HCT116 (cell line): ENCODE measurements around the gene PKN1. TPM values are rescaled to one million over a fixed set of nuclear protein-coding genes. Genes with fewer than 3 reads are reported as not detected.

Source experiments
- ATAC-seq: fragments of 200-7000 bp; cut with Tn5 transposase; 2 replicates; pipeline ENCODE4 v1.9.1; 2020; ENCODE audit warnings: mild to moderate bottlenecking, moderate library complexity
- BruUV-seq: library from RNA; stranded (reverse); fragments of 400-500 nt; replicated peaks from 2 replicates; lab custom pipeline; 2021; lab: Mats Ljungman, UMichigan
- CTCF ChIA-PET: fragments of 300-600 bp; sonication (Branson Sonifier 250); formaldehyde crosslinking; loops from one replicate; lab custom pipeline; 2021; ENCODE audit warnings: antibody characterized with exemption; lab: Charles Lee
- POLR2A ChIA-PET: fragments of 300-600, 350-600 bp; sonication (Branson Sonifier 250); formaldehyde crosslinking; loops from one replicate; lab custom pipeline; 2021; ENCODE audit warnings: antibody characterized with exemption; lab: Charles Lee
- RAD21 ChIA-PET, 2 experiments: fragments of 300-600 bp; sonication (Branson Sonifier 250); formaldehyde crosslinking; loops; one replicate each; lab custom pipeline; 2023; ENCODE audit warnings: low total read pairs in 2 of 2; ENCODE audit not compliant: uncharacterized antibody in 2 of 2, unreplicated experiment in 2 of 2, low non-redundant PET in 1 of 2; lab: Charles Lee
- DNase-seq: peaks from one replicate; pipeline ENCODE4 v3.0.0-alpha.2; 2010; ENCODE audit warnings: low read depth, low spot score
- H2AFZ ChIP-seq: fragments of 200-600 bp; shearing (Covaris generic), sonication (generic); 2 replicates; pipeline ENCODE4 v1.6.1; 2017; ENCODE audit warnings: low read depth, mixed run types, mixed read lengths, antibody characterized with exemption, low read length; ENCODE audit not compliant: poor library complexity, severe bottlenecking
- H3K27ac ChIP-seq: 2 replicates; pipeline ENCODE4 v1.5.1; 2012; ENCODE audit warnings: low read depth, low read length
- H3K27me3 ChIP-seq: fragments of 200-600 bp; sonication (generic); 2 replicates; pipeline ENCODE4 v1.6.1; 2016; ENCODE audit warnings: mixed run types, low read length, mixed read lengths; ENCODE audit not compliant: insufficient read depth
- H3K36me3 ChIP-seq, 2 experiments: fragments of 200-500 bp in 1 of 2; fragments of 200-600 bp in 1 of 2; sonication (Bioruptor generic) in 1 of 2; sonication (generic) in 1 of 2; 2 replicates each; pipeline versions ENCODE4 v1.5.1 to v1.6.1; 2014 to 2016; ENCODE audit warnings: low read length in 2 of 2, inconsistent platforms in 1 of 2, mixed read lengths in 1 of 2, mixed run types in 1 of 2; ENCODE audit not compliant: insufficient read depth in 2 of 2, control insufficient read depth in 1 of 2
- H3K4me1 ChIP-seq, 2 experiments: fragments of 200-600 bp in 1 of 2; sonication (generic) in 1 of 2; 2 replicates each; pipeline versions ENCODE4 v1.5.1 to v1.6.1; 2012 to 2017; ENCODE audit warnings: low read length in 2 of 2, inconsistent platforms in 1 of 2, mild to moderate bottlenecking in 1 of 2, mixed read lengths in 1 of 2, mixed run types in 1 of 2, moderate library complexity in 1 of 2; ENCODE audit not compliant: insufficient read depth in 2 of 2, control insufficient read depth in 1 of 2
- H3K4me2 ChIP-seq: fragments of 200-600 bp; sonication (generic); 2 replicates; pipeline ENCODE4 v1.6.1; 2017; ENCODE audit warnings: mixed run types, low read length, mixed read lengths
- H3K4me3 ChIP-seq, 2 experiments: fragments of 200-600 bp in 1 of 2; sonication (generic) in 1 of 2; replicated peaks in 1 of 2; 2 replicates each; pipeline ENCODE4 v1.5.1; 2011 to 2016; ENCODE audit warnings: low read length in 2 of 2, control low read depth in 1 of 2, low read depth in 1 of 2, mild to moderate bottlenecking in 1 of 2, mixed read lengths in 1 of 2, mixed run types in 1 of 2
- H3K79me2 ChIP-seq: fragments of 200-600 bp; sonication (generic); 2 replicates; pipeline ENCODE4 v1.6.1; 2017; ENCODE audit warnings: mild to moderate bottlenecking, mixed run types, low read length, moderate library complexity, mixed read lengths; ENCODE audit not compliant: insufficient read depth
- H3K9ac ChIP-seq: fragments of 200-600 bp; sonication (generic); 2 replicates; pipeline ENCODE4 v1.6.1; 2016; ENCODE audit warnings: low read length, mixed read lengths
- H3K9me2 ChIP-seq: fragments of 200-600 bp; sonication (generic), shearing (Covaris generic); 2 replicates; pipeline ENCODE4 v1.6.1; 2017; ENCODE audit warnings: mixed run types, mild to moderate bottlenecking, moderate library complexity; ENCODE audit not compliant: insufficient read depth
- H3K9me3 ChIP-seq, 2 experiments: fragments of 200-500 bp in 1 of 2; fragments of 200-600 bp in 1 of 2; sonication (Bioruptor generic) in 1 of 2; sonication (generic) in 1 of 2; 2 replicates each; pipeline ENCODE4 v1.6.1; 2014 to 2017; ENCODE audit warnings: low read length in 2 of 2, mixed read lengths in 2 of 2, inconsistent platforms in 1 of 2, low read depth in 1 of 2, mild to moderate bottlenecking in 1 of 2, mixed run types in 1 of 2, moderate library complexity in 1 of 2; ENCODE audit not compliant: control insufficient read depth in 1 of 2, insufficient read depth in 1 of 2
- H4K20me1 ChIP-seq: fragments of 200-600 bp; sonication (generic), shearing (Covaris generic); 2 replicates; pipeline ENCODE4 v1.6.1; 2017; ENCODE audit warnings: mixed run types, mild to moderate bottlenecking, moderate library complexity; ENCODE audit not compliant: insufficient read depth
- ATF3 ChIP-seq: IDR thresholded peaks from 2 replicates; pipeline ENCODE4 v1.6.1; 2012
- CTCF ChIP-seq, 3 experiments: fragments of 200-600 bp in 1 of 3; sonication (generic) in 1 of 3; IDR thresholded peaks in 2 of 3; conservative IDR thresholded peaks in 1 of 3; 2 replicates each; pipeline ENCODE4 v1.5.1; 2012 to 2017; ENCODE audit warnings: low read depth in 2 of 3, low read length in 2 of 3, antibody characterized with exemption in 1 of 3, borderline replicate concordance in 1 of 3, control low read depth in 1 of 3, mild to moderate bottlenecking in 1 of 3, mixed read lengths in 1 of 3, mixed run types in 1 of 3, moderate library complexity in 1 of 3; ENCODE audit not compliant: insufficient read depth in 1 of 3
- EZH2 ChIP-seq: fragments of 200-600 bp; sonication (generic); IDR thresholded peaks from 2 replicates; pipeline ENCODE4 v1.6.1; 2017; ENCODE audit warnings: antibody characterized with exemption, mixed run types
- EZH2phosphoT487 ChIP-seq: fragments of 200-600 bp; IDR thresholded peaks from 2 replicates; pipeline ENCODE4 v1.6.1; 2018; ENCODE audit warnings: antibody characterized with exemption, borderline replicate concordance
- JUND ChIP-seq: IDR thresholded peaks from 2 replicates; pipeline ENCODE4 v1.6.1; 2012
- POLR2A ChIP-seq: IDR thresholded peaks from 2 replicates; pipeline ENCODE4 v1.7.0; 2011; ENCODE audit warnings: borderline replicate concordance; ENCODE audit not compliant: insufficient read depth, insufficient read length; ENCODE audit errors: extremely low read depth
- POLR2AphosphoS5 ChIP-seq: IDR thresholded peaks from 2 replicates; pipeline ENCODE4 v1.6.1; 2011; ENCODE audit warnings: mild to moderate bottlenecking, low read depth, low read length, moderate library complexity
- SIN3A ChIP-seq: IDR thresholded peaks from 2 replicates; pipeline ENCODE4 v1.6.1; 2012; ENCODE audit warnings: low read depth
- SP1 ChIP-seq: IDR thresholded peaks from 2 replicates; pipeline ENCODE4 v1.6.1; 2012; ENCODE audit warnings: low read depth
- SRF ChIP-seq: IDR thresholded peaks from 2 replicates; pipeline ENCODE4 v1.6.1; 2012; ENCODE audit warnings: low read depth
- TCF7L2 ChIP-seq: IDR thresholded peaks from 2 replicates; pipeline ENCODE4 v1.7.0; 2011; ENCODE audit warnings: borderline replicate concordance, inconsistent platforms; ENCODE audit not compliant: insufficient read depth, insufficient read length; ENCODE audit errors: extremely low read depth
- YY1 ChIP-seq: IDR thresholded peaks from 2 replicates; pipeline ENCODE4 v1.6.1; 2011; ENCODE audit warnings: low read length, low read depth, moderate library complexity, mild to moderate bottlenecking; ENCODE audit not compliant: insufficient replicate concordance; ENCODE audit errors: extremely low read depth
- ZFX ChIP-seq: fragments of 450-650 bp; IDR thresholded peaks from 2 replicates; pipeline ENCODE4 v1.6.1; 2017
- ZNF274 ChIP-seq: fragments of 200-500 bp; sonication (Bioruptor generic); IDR thresholded peaks from 2 replicates; pipeline ENCODE4 v1.6.1; 2014; ENCODE audit warnings: mild to moderate bottlenecking, low read depth, low read length, inconsistent platforms
- intact Hi-C: fragments of 100-400 bp; cut with micrococcal nuclease; formaldehyde crosslinking; loops from 2 replicates; pipeline ENCODE4 v1.10.0; 2022
- total RNA-seq: library from RNA; stranded (reverse); gene quantifications from one replicate; pipeline ENCODE4 v1.2.1, GENCODE V29; 2021; ENCODE audit not compliant: unreplicated experiment
- TF ChIP-seq, protein P1 (sequence below): IDR thresholded peaks from 2 replicates; pipeline ENCODE4 v1.6.1; 2012

Gene PKN1
- total RNA-seq, 1 experiment from 2014 or later = 248 TPM

GRCh38 chr19:14446336-14447036 lies 13.4 kb downstream of the PKN1 start:
- CTCF ChIA-PET = no interaction called here
- no TSS peak for BruUV-seq
- Histone ChIP-seq H3K4me2 (no peak overlapping the region), H3K27ac (no peak overlapping the region), H3K79me2 (no peaks in the 10 kb centered on the region; the same call in 1 of the 2 replicates), H3K4me1 (peaks cover 0 to 24% of the 10 kb centered on the region in 2 experiments; a peak in 2 of 4 replicates), H3K4me3 (no peak overlapping the region), H3K9me3 (no peaks in the 10 kb centered on the region), H3K27me3 (no peaks in the 10 kb centered on the region), H2AFZ (no peak overlapping the region), H3K9me2 (no peaks in the 10 kb centered on the region), H4K20me1 (no peaks in the 10 kb centered on the region), H3K36me3 (peaks cover 37 to 56% of the 10 kb centered on the region in 2 experiments), H3K9ac (no peak overlapping the region)
- RAD21 ChIA-PET = no interaction called here
- no peak for TF ChIP-seq EZH2phosphoT487
- TF ChIP-seq, protein P1, sequence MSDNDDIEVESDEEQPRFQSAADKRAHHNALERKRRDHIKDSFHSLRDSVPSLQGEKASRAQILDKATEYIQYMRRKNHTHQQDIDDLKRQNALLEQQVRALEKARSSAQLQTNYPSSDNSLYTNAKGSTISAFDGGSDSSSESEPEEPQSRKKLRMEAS = no peak
- no peak for TF ChIP-seq POLR2AphosphoS5
- no peak for TF ChIP-seq POLR2A
- TF ChIP-seq ZFX = no peak
- TF ChIP-seq JUND = no peak
- TF ChIP-seq ZNF274 = no peak
- no peak for TF ChIP-seq SRF
- ATAC-seq (no peak), DNase-seq (no peak)
- POLR2A ChIA-PET = no interaction called here
- intact Hi-C loops = no loop called here

- Histone ChIP-seq H3K9me2 (no peaks in the 10 kb centered on the region), H3K4me3 (no peak overlapping the region), H3K4me2 (peak overlapping the region; percentile 17; the same call in 1 of the 2 replicates), H3K9me3 (no peaks in the 10 kb centered on the region), H3K4me1 (peaks cover 0 to 24% of the 10 kb centered on the region in 2 experiments; a peak in 2 of 4 replicates), H2AFZ (no peak overlapping the region), H4K20me1 (no peaks in the 10 kb centered on the region), H3K36me3 (peaks cover 28 to 44% of the 10 kb centered on the region in 2 experiments; a peak in 3 of 4 replicates), H3K9ac (no peak overlapping the region), H3K79me2 (no peaks in the 10 kb centered on the region; the same call in 1 of the 2 replicates), H3K27ac (no peak overlapping the region), H3K27me3 (no peaks in the 10 kb centered on the region)
- ATAC-seq (no peak), DNase-seq (no peak)
- CTCF ChIA-PET = no interaction called here
- no TSS peak for BruUV-seq
- RAD21 ChIA-PET = no interaction called here
- no peak for TF ChIP-seq ATF3
- TF ChIP-seq TCF7L2 = no peak
- no peak for TF ChIP-seq POLR2AphosphoS5
- no peak for TF ChIP-seq SP1
- TF ChIP-seq, protein P1 = no peak
- no peak for TF ChIP-seq SIN3A
- no peak for TF ChIP-seq EZH2
- TF ChIP-seq YY1 = no peak
- no peak for TF ChIP-seq CTCF (IDR thresholded peaks at IDR 0.05 in 2 of 3, conservative IDR thresholded peaks at IDR 0.05 in 1 of 3; ENCODE audit: borderline replicate concordance in 1 of 3, insufficient read depth in 1 of 3, low read depth in 2 of 3, low read length in 2 of 3)
- intact Hi-C loops = no loop called here
- POLR2A ChIA-PET = no interaction called here
These were observed 16.2 kb downstream of the PKN1 start for GRCh38 chr19:14449321-14449720.
